ENCODE data around the gene CADM3. TPM values are rescaled to one million over a fixed set of nuclear protein-coding genes. Genes with fewer than 3 reads are reported as not detected.

The CADM3 gene
- total RNA-seq, 1 donor from 2014 or later = 0.35 TPM

- Mint-ChIP-seq H3K9me3 (ENCODE audit: low read depth) (no peaks in the 10 kb centered on the region), H3K27me3 (ENCODE audit: low read depth) (peaks cover 15% of the 10 kb centered on the region), H3K36me3 (ENCODE audit: low read depth) (no peaks in the 10 kb centered on the region), H3K4me3 (ENCODE audit: unreplicated experiment) (no peak overlapping the region), H3K27ac (ENCODE audit: unreplicated experiment) (no peak overlapping the region), H3K4me1 (ENCODE audit: low read depth) (no peaks in the 10 kb centered on the region)
- TF ChIP-seq CTCF (IDR thresholded peaks at IDR 0.05) = no peak
- DNase-seq (ENCODE audit: low spot score) = no peak
These were observed 29.6 kb upstream of the CADM3 start for GRCh38 chr1:159141584-159142390.

GRCh38 chr1:159142391-159142663 lies 29.1 kb upstream of the CADM3 start:
- Mint-ChIP-seq H3K4me3 (ENCODE audit: unreplicated experiment) (no peak overlapping the region), H3K27ac (ENCODE audit: unreplicated experiment) (no peak overlapping the region), H3K4me1 (ENCODE audit: low read depth) (no peaks in the 10 kb centered on the region), H3K36me3 (ENCODE audit: low read depth) (no peaks in the 10 kb centered on the region), H3K9me3 (ENCODE audit: low read depth) (no peaks in the 10 kb centered on the region), H3K27me3 (ENCODE audit: low read depth) (peaks cover 15% of the 10 kb centered on the region)
- no peak for TF ChIP-seq CTCF (IDR thresholded peaks at IDR 0.05)
- no peak for DNase-seq (ENCODE audit: low spot score)

DNA sequence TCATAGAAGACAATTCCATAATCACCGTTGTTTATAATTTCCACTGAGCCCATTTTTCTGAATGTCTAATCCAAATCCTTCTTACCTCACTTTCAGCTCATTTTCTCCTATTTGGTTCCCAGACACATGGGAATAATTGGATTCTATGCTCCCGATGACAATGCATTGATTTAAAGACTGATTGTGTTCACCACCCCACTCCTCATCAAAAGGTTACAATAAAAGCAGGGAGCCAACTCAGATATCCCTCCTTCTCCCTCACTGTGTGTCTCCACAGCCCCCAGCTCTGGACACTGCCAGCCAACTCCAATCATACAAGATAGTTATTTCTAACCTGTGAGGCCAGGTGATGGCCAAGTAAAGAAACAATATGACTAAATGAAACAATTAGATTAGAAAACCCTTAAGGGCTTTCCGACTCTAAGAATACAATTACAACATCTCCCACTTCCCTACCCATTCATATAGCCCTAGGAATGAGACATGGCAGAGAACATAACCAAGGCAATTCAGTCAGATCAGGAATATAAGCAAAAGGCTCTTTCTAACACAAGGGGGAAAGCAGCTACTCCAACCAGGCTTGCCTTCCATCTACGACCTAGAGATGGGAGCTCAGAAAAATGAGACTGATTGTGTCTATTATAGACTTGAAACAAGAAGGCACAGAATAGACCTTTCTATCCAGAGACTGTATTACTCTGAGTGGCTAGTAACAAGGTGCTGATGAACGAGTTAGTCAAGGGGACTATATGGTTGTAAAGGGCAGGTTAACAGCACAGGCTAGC lies 28.5 kb upstream of the CADM3 start:
- Mint-ChIP-seq H3K4me1 (ENCODE audit: low read depth) (no peaks in the 10 kb centered on the region), H3K27ac (ENCODE audit: unreplicated experiment) (no peak overlapping the region), H3K9me3 (ENCODE audit: low read depth) (no peaks in the 10 kb centered on the region), H3K36me3 (ENCODE audit: low read depth) (no peaks in the 10 kb centered on the region), H3K27me3 (ENCODE audit: low read depth) (peaks cover 15% of the 10 kb centered on the region), H3K4me3 (ENCODE audit: unreplicated experiment) (no peak overlapping the region)
- DNase-seq (ENCODE audit: low spot score) = no peak
- no peak for TF ChIP-seq CTCF (IDR thresholded peaks at IDR 0.05)

GRCh38 chr1:159144571-159144970 lies 26.8 kb upstream of the CADM3 start:
- H3K4me1 Mint-ChIP-seq (ENCODE audit: low read depth) = no peaks in the 10 kb centered on the region
- TF ChIP-seq CTCF (IDR thresholded peaks at IDR 0.05) = no peak

GRCh38 chr1:159146980-159147379 lies 24.4 kb upstream of the CADM3 start:
- DNase-seq (ENCODE audit: low spot score) = no peak
- Mint-ChIP-seq H3K9me3 (ENCODE audit: low read depth) (peaks cover 9% of the 10 kb centered on the region), H3K27me3 (ENCODE audit: low read depth) (peaks cover 5% of the 10 kb centered on the region), H3K4me3 (ENCODE audit: unreplicated experiment) (no peak overlapping the region), H3K27ac (ENCODE audit: unreplicated experiment) (no peak overlapping the region), H3K4me1 (ENCODE audit: low read depth) (no peaks in the 10 kb centered on the region), H3K36me3 (ENCODE audit: low read depth) (no peaks in the 10 kb centered on the region)
- TF ChIP-seq CTCF (IDR thresholded peaks at IDR 0.05) = no peak

More at GRCh38 chr1:159144571-159144970, 26.8 kb upstream of the CADM3 start:
- no peaks in the 10 kb centered on the region for H3K36me3 Mint-ChIP-seq (ENCODE audit: low read depth)
- DNase-seq (ENCODE audit: low spot score) = no peak
- peaks cover 9% of the 10 kb centered on the region for H3K27me3 Mint-ChIP-seq (ENCODE audit: low read depth)
- no peak overlapping the region for H3K27ac Mint-ChIP-seq (ENCODE audit: unreplicated experiment)
- H3K4me3 Mint-ChIP-seq (ENCODE audit: unreplicated experiment) = no peak overlapping the region
- peaks cover under 1% of the 10 kb centered on the region for H3K9me3 Mint-ChIP-seq (ENCODE audit: low read depth)

Data from chondrocyte (in vitro differentiated cells).